Measurements from ENCODE around the gene CCDC57. TPM values are rescaled to one million over a fixed set of nuclear protein-coding genes. Genes with fewer than 3 reads are reported as not detected.

CCDC57 gene
- total RNA-seq, 1 donor from 2014 or later, result 50.5 TPM

DNA sequence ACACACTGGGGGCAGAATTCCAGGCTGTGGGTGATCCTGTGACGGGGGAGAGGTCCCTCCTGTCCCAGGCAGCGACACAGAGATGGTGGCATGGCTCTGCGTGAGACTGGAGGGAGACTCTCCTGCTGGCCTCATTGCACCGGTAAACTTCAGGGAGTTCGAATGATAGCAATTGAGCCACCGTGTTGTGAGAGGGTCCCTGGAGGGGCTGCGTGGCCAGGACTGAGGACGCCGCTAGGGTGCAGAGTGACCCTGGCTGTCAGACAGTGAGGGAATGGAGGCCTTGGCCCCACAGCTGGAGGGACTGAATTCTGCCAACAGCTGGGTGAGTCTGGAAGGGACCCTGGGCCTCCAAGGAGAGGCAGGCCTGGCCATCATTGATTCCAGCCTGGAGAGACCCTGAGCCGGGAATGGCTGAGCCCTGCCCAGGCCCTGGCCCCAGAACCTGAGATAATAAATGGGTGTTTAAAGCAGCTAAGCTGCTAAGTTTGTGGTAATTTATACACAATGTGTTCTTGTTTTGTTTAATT lies 32.6 kb downstream of the CCDC57 start:
- H3K36me3 ChIP-seq, result peaks cover 15% of the 10 kb centered on the region
- H3K9me3 ChIP-seq, result no peaks in the 10 kb centered on the region
- DNase-seq (no peak), ATAC-seq (no peak)
- H3K27ac ChIP-seq, result no peak overlapping the region
- H3K27me3 ChIP-seq, result no peaks in the 10 kb centered on the region
- H3K4me1 ChIP-seq, result no peaks in the 10 kb centered on the region
- no peak overlapping the region for H3K4me3 ChIP-seq
- intact Hi-C loops (cut with DNase I), result no loop called here
- TF ChIP-seq, protein P1, sequence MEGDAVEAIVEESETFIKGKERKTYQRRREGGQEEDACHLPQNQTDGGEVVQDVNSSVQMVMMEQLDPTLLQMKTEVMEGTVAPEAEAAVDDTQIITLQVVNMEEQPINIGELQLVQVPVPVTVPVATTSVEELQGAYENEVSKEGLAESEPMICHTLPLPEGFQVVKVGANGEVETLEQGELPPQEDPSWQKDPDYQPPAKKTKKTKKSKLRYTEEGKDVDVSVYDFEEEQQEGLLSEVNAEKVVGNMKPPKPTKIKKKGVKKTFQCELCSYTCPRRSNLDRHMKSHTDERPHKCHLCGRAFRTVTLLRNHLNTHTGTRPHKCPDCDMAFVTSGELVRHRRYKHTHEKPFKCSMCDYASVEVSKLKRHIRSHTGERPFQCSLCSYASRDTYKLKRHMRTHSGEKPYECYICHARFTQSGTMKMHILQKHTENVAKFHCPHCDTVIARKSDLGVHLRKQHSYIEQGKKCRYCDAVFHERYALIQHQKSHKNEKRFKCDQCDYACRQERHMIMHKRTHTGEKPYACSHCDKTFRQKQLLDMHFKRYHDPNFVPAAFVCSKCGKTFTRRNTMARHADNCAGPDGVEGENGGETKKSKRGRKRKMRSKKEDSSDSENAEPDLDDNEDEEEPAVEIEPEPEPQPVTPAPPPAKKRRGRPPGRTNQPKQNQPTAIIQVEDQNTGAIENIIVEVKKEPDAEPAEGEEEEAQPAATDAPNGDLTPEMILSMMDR (IDR thresholded peaks at IDR 0.05), result no peak

DNA sequence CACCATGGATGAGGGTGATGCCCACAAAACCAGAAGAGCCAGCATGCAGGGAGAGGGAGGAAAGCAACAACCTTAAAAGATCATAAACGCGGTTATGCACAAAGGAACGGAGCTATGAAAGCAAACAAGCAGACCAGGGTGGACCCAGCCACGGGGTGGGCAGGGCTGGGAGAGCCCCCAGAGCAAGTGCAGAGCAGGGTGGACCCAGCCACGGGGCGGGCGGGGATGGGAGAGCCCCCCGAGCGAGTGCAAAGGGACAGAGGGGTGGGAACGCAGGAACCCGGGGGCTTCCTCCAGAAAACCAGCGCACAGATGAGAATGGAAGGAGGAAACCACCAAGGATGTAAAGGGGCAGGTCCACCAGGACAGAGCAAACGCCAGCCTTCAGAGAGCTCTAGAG lies 33.2 kb downstream of the CCDC57 start:
- H3K4me1 ChIP-seq, result no peaks in the 10 kb centered on the region
- H3K9me3 ChIP-seq, result no peaks in the 10 kb centered on the region
- no peak overlapping the region for H3K4me3 ChIP-seq
- no peak overlapping the region for H3K27ac ChIP-seq
- peaks cover 9% of the 10 kb centered on the region for H3K36me3 ChIP-seq
- H3K27me3 ChIP-seq, result no peaks in the 10 kb centered on the region
- intact Hi-C loops (cut with DNase I), result no loop called here
- TF ChIP-seq, protein P1 (IDR thresholded peaks at IDR 0.05), result no peak
- DNase-seq (no peak), ATAC-seq (no peak)

DNA sequence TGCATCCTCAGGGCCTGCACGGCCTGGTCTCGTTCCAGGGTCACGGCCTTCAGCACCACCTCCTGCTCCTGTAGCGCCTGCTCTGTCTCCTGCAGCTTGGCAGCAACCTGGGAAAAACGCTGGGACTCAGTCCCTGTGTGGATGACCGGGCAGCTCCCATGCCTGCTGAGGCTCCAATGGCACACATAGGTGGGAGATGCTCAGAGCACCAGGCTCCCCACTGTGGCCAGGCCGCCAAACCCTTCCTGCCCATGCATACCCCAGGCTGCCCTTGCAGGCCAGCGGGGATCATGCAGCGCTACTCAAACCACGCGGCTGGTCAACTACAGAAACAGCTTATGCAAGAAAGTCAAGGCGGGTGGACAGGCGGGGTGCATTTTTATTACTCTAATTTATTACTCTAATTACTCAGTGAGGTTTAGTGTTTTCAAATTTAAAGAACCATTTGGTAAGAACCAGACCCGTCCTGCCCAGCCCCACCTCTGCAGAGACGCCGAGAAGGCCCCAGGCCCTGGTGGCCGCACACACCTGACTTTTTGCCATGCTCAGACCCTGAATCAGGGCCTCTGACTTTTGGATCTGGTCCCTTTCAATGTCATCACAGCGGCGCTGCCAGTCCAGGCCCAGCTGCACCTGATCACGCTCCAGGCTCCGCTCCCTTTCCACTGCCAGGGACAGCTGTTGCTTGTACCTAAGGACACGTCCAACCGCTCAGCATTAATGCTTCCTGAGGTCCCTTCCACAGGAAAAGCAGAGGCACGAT lies 34.0 kb downstream of the CCDC57 start:
- no peak for ATAC-seq
- TF ChIP-seq, protein P1 (IDR thresholded peaks at IDR 0.05), result no peak
- no peak overlapping the region for H3K27ac ChIP-seq
- peaks cover 9% of the 10 kb centered on the region for H3K36me3 ChIP-seq
- intact Hi-C loops (cut with DNase I), result no loop called here
- DNase-seq, result no peak
- H3K27me3 ChIP-seq, result no peaks in the 10 kb centered on the region
- H3K4me1 ChIP-seq, result no peaks in the 10 kb centered on the region
- no peaks in the 10 kb centered on the region for H3K9me3 ChIP-seq
- no peak overlapping the region for H3K4me3 ChIP-seq

DNA sequence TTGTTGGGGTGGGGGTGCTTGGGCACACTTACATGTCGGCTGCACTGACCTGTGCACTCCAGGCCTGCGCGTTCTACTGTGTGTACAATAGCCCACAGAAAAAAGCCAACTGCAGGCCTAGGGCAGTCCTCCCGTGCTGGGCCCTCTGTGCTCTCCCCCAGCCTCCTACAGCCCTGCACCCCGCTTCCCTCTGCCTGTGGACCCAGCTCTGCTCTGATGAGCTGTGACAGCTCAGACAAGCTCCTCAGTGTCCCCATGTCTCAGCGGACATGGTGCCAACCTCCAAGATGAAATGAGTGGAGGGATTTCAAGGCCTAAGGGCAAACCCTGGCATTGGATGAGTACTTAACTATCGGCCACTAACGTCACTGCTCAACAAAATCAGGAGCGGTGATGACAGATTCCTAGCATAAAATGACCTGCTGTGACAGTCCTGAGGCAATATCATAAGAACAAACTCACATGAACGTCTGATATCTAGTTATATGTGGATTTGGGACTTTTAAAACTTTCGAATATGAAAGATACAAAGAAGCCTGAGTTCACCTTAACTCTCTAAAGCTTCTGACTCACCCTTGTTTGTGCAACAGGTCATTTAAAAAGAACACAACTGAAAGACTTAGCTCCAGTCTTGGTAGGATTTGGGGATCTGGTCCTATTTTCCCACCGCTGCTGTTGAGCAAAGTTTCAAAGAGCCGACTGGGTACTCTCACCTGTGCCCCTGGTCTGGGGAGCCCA lies 34.7 kb downstream of the CCDC57 start:
- TF ChIP-seq, protein P1 (IDR thresholded peaks at IDR 0.05), result no peak
- Histone ChIP-seq H3K27me3 (no peaks in the 10 kb centered on the region), H3K4me3 (no peak overlapping the region), H3K4me1 (no peaks in the 10 kb centered on the region), H3K36me3 (peaks cover 9% of the 10 kb centered on the region), H3K27ac (no peak overlapping the region), H3K9me3 (no peaks in the 10 kb centered on the region)
- DNase-seq, result no peak
- no peak for ATAC-seq
- intact Hi-C loops (cut with DNase I), result no loop called here

DNA sequence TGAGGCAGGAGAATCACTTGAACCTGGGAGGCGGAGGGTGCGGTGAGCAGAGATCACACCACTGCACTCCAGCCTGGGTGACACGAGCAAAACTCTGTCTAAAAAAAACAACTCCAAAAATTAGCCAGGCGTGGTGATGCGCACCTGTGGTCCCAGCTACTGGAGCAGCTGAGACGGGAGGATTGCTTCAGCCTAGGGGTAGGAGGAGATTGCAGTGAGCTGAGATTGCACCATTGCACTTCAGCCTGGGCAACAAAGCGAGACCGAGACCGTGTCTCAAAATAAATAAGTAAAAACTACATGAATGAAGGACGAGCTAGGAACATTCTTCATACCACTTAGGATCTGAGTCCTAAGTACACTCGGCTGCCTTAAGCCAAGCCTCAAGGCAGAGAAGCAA lies 35.4 kb downstream of the CCDC57 start:
- no peak for ATAC-seq
- TF ChIP-seq, protein P1 (IDR thresholded peaks at IDR 0.05), result no peak

More for the DNA sequence above, 35.4 kb downstream of the CCDC57 start:
- H3K4me1 ChIP-seq, result no peaks in the 10 kb centered on the region
- H3K36me3 ChIP-seq, result peaks cover 9% of the 10 kb centered on the region
- intact Hi-C loops (cut with DNase I), result no loop called here
- H3K4me3 ChIP-seq, result no peak overlapping the region
- no peaks in the 10 kb centered on the region for H3K9me3 ChIP-seq
- no peak overlapping the region for H3K27ac ChIP-seq
- H3K27me3 ChIP-seq, result no peaks in the 10 kb centered on the region
- no peak for DNase-seq

All from upper lobe of right lung (tissue), 1 donor.